Upper lobe of left lung (tissue), 6 donors: ENCODE results near the gene GINS2. TPM values are rescaled to one million over a fixed set of nuclear protein-coding genes. Genes with fewer than 3 reads are reported as not detected.

Source experiments
- ATAC-seq, 2 donors: fragments of 200-7000 bp; cut with Tn5 transposase; one replicate each; pipeline ENCODE4 v1.9.1; 2022; ENCODE audit warnings: mild to moderate bottlenecking in 2 of 2, moderate library complexity in 2 of 2; ENCODE audit not compliant: low FRiP score in 2 of 2
- DNase-seq, 2 donors: peaks; one replicate each; pipeline ENCODE4 v3.0.0-alpha.2; 2019 to 2020
- H3K27ac ChIP-seq, 4 donors: fragments of 200-600 bp; sonication (generic); one replicate each; pipeline ENCODE4 v1.5.1; 2016 to 2019
- H3K27me3 ChIP-seq, 4 donors: fragments of 200-600 bp; sonication (generic); one replicate each; pipeline ENCODE4 v1.5.1; 2017 to 2019
- H3K36me3 ChIP-seq, 4 donors: fragments of 200-600 bp; sonication (generic); one replicate each; pipeline ENCODE4 v1.5.1; 2016 to 2019
- H3K4me1 ChIP-seq, 4 donors: fragments of 200-600 bp; sonication (generic); one replicate each; pipeline ENCODE4 v1.5.1; 2018 to 2019
- H3K4me3 ChIP-seq, 4 donors: fragments of 200-600 bp; sonication (generic); one replicate each; pipeline ENCODE4 v1.5.1; 2017 to 2019; ENCODE audit warnings: mild to moderate bottlenecking in 2 of 4, moderate library complexity in 1 of 4
- H3K9me3 ChIP-seq, 4 donors: fragments of 200-600 bp; sonication (generic); one replicate each; pipeline ENCODE4 v1.5.1; 2018 to 2019
- CTCF ChIP-seq, 6 experiments: fragments of 450-650 bp in 4 of 6; fragments of 200-600 bp in 2 of 6; sonication (generic) in 2 of 6; IDR thresholded peaks; one replicate each; pipeline ENCODE4 v1.5.1; 2016 to 2019; ENCODE audit warnings: antibody characterized with exemption in 6 of 6
- EP300 ChIP-seq, 4 donors: sonication (generic); formaldehyde crosslinking; IDR thresholded peaks; one replicate each; pipeline ENCODE4 v1.5.1; 2017; ENCODE audit warnings: antibody characterized with exemption in 4 of 4, control low read depth in 2 of 4
- POLR2A ChIP-seq, 4 donors: fragments of 450-650 bp; IDR thresholded peaks; one replicate each; pipeline ENCODE4 v1.5.1; 2016 to 2017; ENCODE audit warnings: antibody characterized with exemption in 4 of 4, mild to moderate bottlenecking in 2 of 4
- POLR2AphosphoS5 ChIP-seq, 2 donors: sonication (generic); formaldehyde crosslinking; IDR thresholded peaks; one replicate each; pipeline ENCODE4 v1.5.1; 2017; ENCODE audit warnings: antibody characterized with exemption in 2 of 2
- WGBS, 2 donors: methylation state at CpG; one replicate each; pipeline ENCODE4 v1.1.5; 2017 to 2018; 5-methylcytosine and 5-hydroxymethylcytosine counted together
- total RNA-seq, 6 donors: library from RNA; depleted of rRNA in 4 of 6; stranded (reverse); fragments of >200 nt in 4 of 6; gene quantifications; one replicate each; pipeline versions ENCODE4 v1.1.0 to v1.2.1, GENCODE V29; 2016 to 2021
- donor health status: DM: no; HTN: no; CAD: no; lungs with moderate emphysema.
- donor health status: DM: no; HTN: yes; CAD: no; lungs with severe emphysema.

GINS2 gene
- total RNA-seq, 6 donors from 2014 or later, result 0.39 to 0.91 (median 0.75) TPM; not detected in 2

GRCh38 chr16:85678016-85678415 lies 10.7 kb downstream of the GINS2 start:
- Histone ChIP-seq H3K27ac (no peak overlapping the region), H3K4me1 (peaks cover 9 to 32% (median 14%) of the 10 kb centered on the region in 4 donors), H3K9me3 (no peaks in the 10 kb centered on the region), H3K4me3 (no peak overlapping the region), H3K27me3 (no peaks in the 10 kb centered on the region), H3K36me3 (peaks cover under 1 to 36% (median 23%) of the 10 kb centered on the region in 4 donors)
- ATAC-seq (no peak), DNase-seq (no peak)
- 80 to 84% methylated on average over 8 of the region's 8 CpGs for WGBS, 2 donors
- TF ChIP-seq CTCF (IDR thresholded peaks at IDR 0.05), result no peak
- TF ChIP-seq POLR2AphosphoS5 (IDR thresholded peaks at IDR 0.05), result no peak
- no peak for TF ChIP-seq POLR2A (IDR thresholded peaks at IDR 0.05)
- no peak for TF ChIP-seq EP300 (IDR thresholded peaks at IDR 0.05)

GRCh38 chr16:85677383-85677967 lies 11.3 kb downstream of the GINS2 start:
- TF ChIP-seq POLR2A (IDR thresholded peaks at IDR 0.05) (no peak), CTCF (IDR thresholded peaks at IDR 0.05) (no peak), POLR2AphosphoS5 (IDR thresholded peaks at IDR 0.05) (no peak), EP300 (IDR thresholded peaks at IDR 0.05) (no peak)
- Histone ChIP-seq H3K36me3 (peaks cover 5 to 41% (median 28%) of the 10 kb centered on the region in 4 donors), H3K9me3 (no peaks in the 10 kb centered on the region), H3K4me3 (no peak overlapping the region), H3K27me3 (no peaks in the 10 kb centered on the region), H3K4me1 (peaks cover 9 to 33% (median 15%) of the 10 kb centered on the region in 4 donors), H3K27ac (no peak overlapping the region)
- no peak for ATAC-seq
- WGBS, 2 donors, result 86 to 89% methylated on average over 6 of the region's 6 CpGs
- no peak for DNase-seq

- TF ChIP-seq POLR2A (IDR thresholded peaks at IDR 0.05) (no peak), EP300 (IDR thresholded peaks at IDR 0.05) (no peak), CTCF (IDR thresholded peaks at IDR 0.05) (no peak), POLR2AphosphoS5 (IDR thresholded peaks at IDR 0.05) (no peak)
- no peaks in the 10 kb centered on the region for H3K9me3 ChIP-seq
- H3K4me3 ChIP-seq, result no peak overlapping the region
- 97 to 100% methylated on average over 5 to 7 of the region's 7 CpGs for WGBS, 2 donors
- peaks cover 9 to 33% (median 15%) of the 10 kb centered on the region in 4 donors for H3K4me1 ChIP-seq
- peaks cover 12 to 52% (median 38%) of the 10 kb centered on the region in 4 donors for H3K36me3 ChIP-seq
- no peak for ATAC-seq
- H3K27me3 ChIP-seq, result no peaks in the 10 kb centered on the region
- DNase-seq, result no peak
- no peak overlapping the region for H3K27ac ChIP-seq
Measured at GRCh38 chr16:85676466-85676865, 12.3 kb downstream of the GINS2 start.

- H3K27ac ChIP-seq, result no peak overlapping the region
- no peak for TF ChIP-seq POLR2AphosphoS5 (IDR thresholded peaks at IDR 0.05)
- TF ChIP-seq EP300 (IDR thresholded peaks at IDR 0.05), result no peak
- TF ChIP-seq POLR2A (IDR thresholded peaks at IDR 0.05), result no peak
- peak in 1 of 6 experiments; percentile 19 for TF ChIP-seq CTCF (IDR thresholded peaks at IDR 0.05)
- ATAC-seq, result no peak
- peaks cover 5 to 22% (median 15%) of the 10 kb centered on the region in 4 donors for H3K4me1 ChIP-seq
- 61 to 65% methylated on average over 4 of the region's 4 CpGs for WGBS, 2 donors
- no peaks in the 10 kb centered on the region for H3K27me3 ChIP-seq
- peaks cover 20 to 61% (median 46%) of the 10 kb centered on the region in 4 donors for H3K36me3 ChIP-seq
- H3K4me3 ChIP-seq, result no peak overlapping the region
- DNase-seq, result no peak
- no peaks in the 10 kb centered on the region for H3K9me3 ChIP-seq
Measured at GRCh38 chr16:85675251-85675874, 13.4 kb downstream of the GINS2 start.
